GM18951 (cell line): Measurements from ENCODE around the gene KLB.

Experiments
- POLR2A ChIP-seq: IDR thresholded peaks from 4 replicates; pipeline ENCODE4 v1.6.1; 2011; ENCODE audit warnings: mild to moderate bottlenecking; ENCODE audit not compliant: insufficient read length, insufficient read depth; ENCODE audit errors: extremely low read depth
- in situ Hi-C: fragments of 300-500 bp; cut with MboI; formaldehyde crosslinking; loops from one replicate; pipeline ENCODE4 v1.12.0; 2022; ENCODE audit warnings: low sequenced_read_pairs, mixed read lengths, inconsistent platforms; ENCODE audit not compliant: unreplicated experiment

KLB gene

GRCh38 chr4:39464886-39465501 is 58.3 kb downstream of the KLB start:
- in situ Hi-C loops: loop anchor here (10.0 kb wide), 1 partner anchor 510 kb away; the partner anchor contains the start of gene PDS5A
- TF ChIP-seq POLR2A: no peak

- TF ChIP-seq POLR2A: no peak
- in situ Hi-C loops: loop anchor here (10.0 kb wide), 1 partner anchor 508 kb away; the partner anchor contains the start of gene PDS5A
Observed at GRCh38 chr4:39466747-39467146, 60.0 kb downstream of the KLB start.

- no peak for TF ChIP-seq POLR2A
- in situ Hi-C loops: loop anchor here (10.0 kb wide), 1 partner anchor 507 kb away; the partner anchor contains the start of gene PDS5A
Observed at GRCh38 chr4:39467464-39467863, 60.7 kb downstream of the KLB start.

GRCh38 chr4:39469429-39470077 is 62.8 kb downstream of the KLB start:
- in situ Hi-C loops: loop anchor here (10.0 kb wide), 1 partner anchor 505 kb away; the partner anchor contains the start of gene PDS5A
- TF ChIP-seq POLR2A: no peak

- no peak for TF ChIP-seq POLR2A
- in situ Hi-C loops: no loop called here
Observed at GRCh38 chr4:39470402-39470801, 63.7 kb downstream of the KLB start.

GRCh38 chr4:39472396-39472795 is 65.7 kb downstream of the KLB start:
- TF ChIP-seq POLR2A: no peak
- in situ Hi-C loops: no loop called here

GRCh38 chr4:39476187-39476895 is 69.6 kb downstream of the KLB start:
- in situ Hi-C loops: no loop called here
- no peak for TF ChIP-seq POLR2A

- no peak for TF ChIP-seq POLR2A
- in situ Hi-C loops: no loop called here
Observed at GRCh38 chr4:39480251-39480650, 73.5 kb downstream of the KLB start.

GRCh38 chr4:39480902-39481695 is 74.4 kb downstream of the KLB start:
- no peak for TF ChIP-seq POLR2A
- in situ Hi-C loops: no loop called here

GRCh38 chr4:39484582-39485272 is 78.0 kb downstream of the KLB start:
- TF ChIP-seq POLR2A: no peak
- in situ Hi-C loops: no loop called here

- TF ChIP-seq POLR2A: no peak
- in situ Hi-C loops: no loop called here
Observed at GRCh38 chr4:39486221-39486804, 79.6 kb downstream of the KLB start.

GRCh38 chr4:39490322-39490721 is 83.6 kb downstream of the KLB start:
- TF ChIP-seq POLR2A: no peak
- in situ Hi-C loops: no loop called here
